Activated naive CD4-positive, alpha-beta T cell treated with anti-CD3 and anti-CD28 coated beads, Interleukin-2, amount 10 ng/mL, durations not matched to agents 7 days and 5 days (primary cell): ENCODE measurements around the gene ZNF324.
"Not testable (repeated sequence)": the region's sequence is repeated elsewhere in the genome, so short reads cannot be mapped to it uniquely, and the experiment has no call there.

ENCODE experiments used
- CTCF ChIA-PET: fragments of 350-600 bp; sonication (Branson Sonifier 250); formaldehyde crosslinking; loops from one replicate; lab custom pipeline; 2021; ENCODE audit warnings: antibody characterized with exemption; lab: Charles Lee
- DNase-seq: peaks from one replicate; pipeline ENCODE4 v3.0.0-alpha.2; 2020
- H3K27ac Mint-ChIP-seq: one replicate; pipeline ENCODE4 v1.8.0; 2021; ENCODE audit warnings: mild to moderate bottlenecking, moderate library complexity, mixed read lengths
- H3K27me3 Mint-ChIP-seq: one replicate; pipeline ENCODE4 v1.8.0; 2021; ENCODE audit warnings: mild to moderate bottlenecking, mixed read lengths
- H3K36me3 Mint-ChIP-seq: one replicate; pipeline ENCODE4 v1.8.0; 2021; ENCODE audit warnings: mixed read lengths
- H3K4me1 Mint-ChIP-seq: one replicate; pipeline ENCODE4 v1.8.0; 2021; ENCODE audit warnings: mixed read lengths
- H3K4me3 Mint-ChIP-seq: one replicate; pipeline ENCODE4 v1.8.0; 2021; ENCODE audit warnings: mild to moderate bottlenecking, moderate library complexity, mixed read lengths
- H3K9me3 Mint-ChIP-seq: one replicate; pipeline ENCODE4 v1.8.0; 2021; ENCODE audit warnings: mixed read lengths

The ZNF324 gene

GRCh38 chr19:58500242-58500641 lies 33.4 kb downstream of the ZNF324 start:
- H3K4me1 Mint-ChIP-seq = peaks cover 24% of the 10 kb centered on the region
- peaks cover 11% of the 10 kb centered on the region for H3K9me3 Mint-ChIP-seq
- no peak overlapping the region for H3K27ac Mint-ChIP-seq
- CTCF ChIA-PET = interaction anchor here (1.5 kb wide), 2 partner anchors 18 to 20 kb away, joined by 5 to 6 read pairs; no protein-coding TSS in a partner anchor
- H3K27me3 Mint-ChIP-seq = peaks cover 16% of the 10 kb centered on the region
- H3K4me3 Mint-ChIP-seq = no peak overlapping the region
- DNase-seq = no peak
- H3K36me3 Mint-ChIP-seq = peaks cover 15% of the 10 kb centered on the region

- H3K27ac Mint-ChIP-seq, H3K36me3 Mint-ChIP-seq, H3K27me3 Mint-ChIP-seq, H3K4me3 Mint-ChIP-seq, DNase-seq, H3K4me1 Mint-ChIP-seq, CTCF ChIA-PET: not testable (repeated sequence)
- peaks cover 10% of the 10 kb centered on the region for H3K9me3 Mint-ChIP-seq
Measured at GRCh38 chr19:58507602-58508223, 40.8 kb downstream of the ZNF324 start.

- Mint-ChIP-seq H3K9me3 (peaks cover 10% of the 10 kb centered on the region), H3K27me3 (no peaks in the 10 kb centered on the region), H3K4me3 (no peak overlapping the region), H3K4me1 (peaks cover 16% of the 10 kb centered on the region), H3K27ac (no peak overlapping the region), H3K36me3 (peaks cover 6% of the 10 kb centered on the region)
- CTCF ChIA-PET = no interaction called here
- DNase-seq = no peak
Measured at GRCh38 chr19:58509731-58510083, 42.8 kb downstream of the ZNF324 start.

GRCh38 chr19:58510084-58510862 lies 43.4 kb downstream of the ZNF324 start:
- Mint-ChIP-seq H3K4me3 (no peak overlapping the region), H3K4me1 (peaks cover 20% of the 10 kb centered on the region), H3K27ac (no peak overlapping the region), H3K36me3 (peaks cover 9% of the 10 kb centered on the region), H3K9me3 (peaks cover 10% of the 10 kb centered on the region), H3K27me3 (no peaks in the 10 kb centered on the region)
- CTCF ChIA-PET = no interaction called here
- no peak for DNase-seq

GRCh38 chr19:58511353-58512208 lies 44.7 kb downstream of the ZNF324 start, which contains the start of gene SLC27A5:
Gene SLC27A5 (minus strand): TSS chr19:58511992. CDS start chr19:58511955, 37 bp downstream.
- no peak within 1 kb of the TSS for H3K27ac Mint-ChIP-seq
- H3K9me3 Mint-ChIP-seq = peaks cover 9% of the 10 kb centered on the region
- peaks cover 30% of the 10 kb centered on the region for H3K4me1 Mint-ChIP-seq
- H3K36me3 Mint-ChIP-seq = peaks cover 18% of the 10 kb centered on the region
- H3K27me3 Mint-ChIP-seq = no peaks in the 10 kb centered on the region
- CTCF ChIA-PET = no interaction called here
- no peak within 1 kb of the TSS for H3K4me3 Mint-ChIP-seq
- DNase-seq = no peak

GRCh38 chr19:58513213-58513693 lies 46.4 kb downstream of the ZNF324 start:
- Mint-ChIP-seq H3K27me3 (no peaks in the 10 kb centered on the region), H3K36me3 (peaks cover 17% of the 10 kb centered on the region), H3K4me1 (peaks cover 40% of the 10 kb centered on the region), H3K9me3 (no peaks in the 10 kb centered on the region), H3K27ac (no peak overlapping the region), H3K4me3 (peak overlapping the region; percentile 46)
- DNase-seq = no peak
- CTCF ChIA-PET = interaction anchor here (0.9 to 2.0 kb wide), 7 partner anchors 24 to 113 kb away, joined by 3 to 21 read pairs (median 5); partner anchors contain the start of genes CHMP2A and TRIM28

GRCh38 chr19:58513694-58514563 lies 47.0 kb downstream of the ZNF324 start:
- peaks cover 19% of the 10 kb centered on the region for H3K36me3 Mint-ChIP-seq

GRCh38 chr19:58514564-58515022 lies 47.7 kb downstream of the ZNF324 start:
- peak overlapping the region; percentile 85 for H3K27ac Mint-ChIP-seq
- peaks cover 21% of the 10 kb centered on the region for H3K36me3 Mint-ChIP-seq
- H3K27me3 Mint-ChIP-seq = peaks cover 2% of the 10 kb centered on the region
- H3K9me3 Mint-ChIP-seq = no peaks in the 10 kb centered on the region
- CTCF ChIA-PET = interaction anchor here (0.7 to 2.0 kb wide), 13 partner anchors 19 to 114 kb away, joined by 3 to 21 read pairs (median 4); partner anchors contain the start of genes CHMP2A and TRIM28
- no peak for DNase-seq
- peaks cover 49% of the 10 kb centered on the region for H3K4me1 Mint-ChIP-seq
- peak overlapping the region; percentile 78 for H3K4me3 Mint-ChIP-seq

More at GRCh38 chr19:58513694-58514563, 47.0 kb downstream of the ZNF324 start:
- H3K9me3 Mint-ChIP-seq = no peaks in the 10 kb centered on the region
- peaks cover 47% of the 10 kb centered on the region for H3K4me1 Mint-ChIP-seq
- H3K27me3 Mint-ChIP-seq = no peaks in the 10 kb centered on the region
- CTCF ChIA-PET = interaction anchor here (0.7 to 2.0 kb wide), 13 partner anchors 18 to 114 kb away, joined by 3 to 21 read pairs (median 4); partner anchors contain the start of genes CHMP2A and TRIM28
- DNase-seq = peak; percentile 97
- H3K4me3 Mint-ChIP-seq = peak overlapping the region; percentile 78
- peak overlapping the region; percentile 85 for H3K27ac Mint-ChIP-seq

GRCh38 chr19:58515259-58515658 lies 48.4 kb downstream of the ZNF324 start:
- peak overlapping the region; percentile 62 for H3K4me3 Mint-ChIP-seq
- CTCF ChIA-PET = interaction anchor here (7.4 kb wide), 1 partner anchor 64 kb away, joined by 109 read pairs; no protein-coding TSS in a partner anchor
- H3K4me1 Mint-ChIP-seq = peaks cover 56% of the 10 kb centered on the region
- peaks cover 21% of the 10 kb centered on the region for H3K36me3 Mint-ChIP-seq
- peaks cover 6% of the 10 kb centered on the region for H3K27me3 Mint-ChIP-seq
- no peaks in the 10 kb centered on the region for H3K9me3 Mint-ChIP-seq
- H3K27ac Mint-ChIP-seq = peak overlapping the region; percentile 73
- no peak for DNase-seq

- no peak for DNase-seq
- peak overlapping the region; percentile 62 for H3K4me3 Mint-ChIP-seq
- H3K4me1 Mint-ChIP-seq = peaks cover 60% of the 10 kb centered on the region
- peak overlapping the region; percentile 73 for H3K27ac Mint-ChIP-seq
- H3K9me3 Mint-ChIP-seq = no peaks in the 10 kb centered on the region
- peaks cover 6% of the 10 kb centered on the region for H3K27me3 Mint-ChIP-seq
- CTCF ChIA-PET = interaction anchor here (1.3 to 7.4 kb wide), 2 partner anchors 38 to 63 kb away, joined by 4 to 109 read pairs; partner anchors contain the start of gene CHMP2A
- H3K36me3 Mint-ChIP-seq = peaks cover 21% of the 10 kb centered on the region
Measured at GRCh38 chr19:58516246-58516836, 49.5 kb downstream of the ZNF324 start.

- Mint-ChIP-seq H3K36me3 (peaks cover 21% of the 10 kb centered on the region), H3K9me3 (no peaks in the 10 kb centered on the region), H3K27ac (no peak overlapping the region), H3K4me1 (peaks cover 60% of the 10 kb centered on the region), H3K27me3 (peaks cover 6% of the 10 kb centered on the region), H3K4me3 (peak overlapping the region; percentile 33)
- CTCF ChIA-PET = interaction anchor here (1.3 to 7.4 kb wide), 4 partner anchors 37 to 62 kb away, joined by 4 to 109 read pairs (median 20); partner anchors contain the start of gene CHMP2A
- DNase-seq = no peak
Measured at GRCh38 chr19:58516964-58517833, 50.3 kb downstream of the ZNF324 start.
